ENCODE results near the gene NEURL2.

The NEURL2 gene

GRCh38 chr20:45867136-45867818 is 23.7 kb downstream of the NEURL2 start:
- DNase-seq = no peak

GRCh38 chr20:45866454-45866853 is 24.6 kb downstream of the NEURL2 start:
- no peak for DNase-seq

- peak; percentile 47 for DNase-seq
These were observed 27.2 kb downstream of the NEURL2 start for GRCh38 chr20:45863543-45864470.

GRCh38 chr20:45861221-45862075 is 29.6 kb downstream of the NEURL2 start:
- DNase-seq = peak; percentile 72

- DNase-seq = no peak
These were observed 30.3 kb downstream of the NEURL2 start for GRCh38 chr20:45860560-45861220.

- DNase-seq = no peak
These were observed 31.1 kb downstream of the NEURL2 start for GRCh38 chr20:45859916-45860315.

- DNase-seq = no peak
These were observed 33.2 kb downstream of the NEURL2 start for GRCh38 chr20:45857882-45858216.

GRCh38 chr20:45857114-45857881 is 33.7 kb downstream of the NEURL2 start, which contains the start of the genes ACOT8 and ZSWIM3:
TSS of gene ACOT8 (minus strand) at chr20:45857392. CDS start at chr20:45857315, 77 bp downstream.
TSS of gene ZSWIM3 (plus strand) at chr20:45857614. CDS start at chr20:45857826, 212 bp downstream.
- DNase-seq = peak; percentile 99

- no peak for DNase-seq
These were observed 37.5 kb downstream of the NEURL2 start for GRCh38 chr20:45853484-45853883.

- no peak for DNase-seq
These were observed 38.7 kb downstream of the NEURL2 start for GRCh38 chr20:45852326-45852725.

- no peak for DNase-seq
These were observed 39.5 kb downstream of the NEURL2 start for GRCh38 chr20:45851501-45851900.

GRCh38 chr20:45850926-45851325 is 40.1 kb downstream of the NEURL2 start:
- no peak for DNase-seq

GRCh38 chr20:45850238-45850637 is 40.8 kb downstream of the NEURL2 start:
- DNase-seq = no peak

- DNase-seq = no peak
These were observed 41.9 kb downstream of the NEURL2 start for GRCh38 chr20:45848969-45849582.

GRCh38 chr20:45848421-45848820 is 42.6 kb downstream of the NEURL2 start:
- DNase-seq = no peak

- no peak for DNase-seq
These were observed 45.6 kb downstream of the NEURL2 start for GRCh38 chr20:45845452-45845851.

- DNase-seq = no peak
These were observed 47.5 kb downstream of the NEURL2 start for GRCh38 chr20:45843506-45843905.

- DNase-seq = no peak
These were observed 48.7 kb downstream of the NEURL2 start for GRCh38 chr20:45842169-45842812.

- no peak for DNase-seq
These were observed 49.4 kb downstream of the NEURL2 start for GRCh38 chr20:45841407-45842129.

- no peak for DNase-seq
These were observed 50.3 kb downstream of the NEURL2 start for GRCh38 chr20:45840700-45841198.

Measured in NCI-H2029 treated with DMSO at 0.1 percent for 48 hours (cell line).